Hepatocyte (in vitro differentiated cells): ENCODE results near the gene ADGRB3. TPM values are rescaled to one million over a fixed set of nuclear protein-coding genes. Genes with fewer than 3 reads are reported as not detected.
"Not testable (repeated sequence)": the region's sequence is repeated elsewhere in the genome, so short reads cannot be mapped to it uniquely, and the experiment has no call there.

ENCODE experiments used
- DNase-seq: peaks from one replicate; pipeline ENCODE4 v3.0.0-alpha.2; 2016; ENCODE audit warnings: low spot score
- H2AFZ ChIP-seq: fragments of 200-600 bp; sonication (generic); 2 replicates; pipeline ENCODE4 v1.6.0; 2016; ENCODE audit warnings: antibody characterized with exemption, mild to moderate bottlenecking
- H3K27ac ChIP-seq: fragments of 200-600 bp; sonication (generic); 2 replicates; pipeline ENCODE4 v1.5.1; 2016; ENCODE audit warnings: mild to moderate bottlenecking
- H3K27me3 ChIP-seq: fragments of 200-600 bp; sonication (generic); 2 replicates; pipeline ENCODE4 v1.6.1; 2016
- H3K36me3 ChIP-seq: fragments of 200-600 bp; sonication (generic); replicated peaks from 2 replicates; pipeline ENCODE4 v1.5.1; 2016; ENCODE audit warnings: low read depth; ENCODE audit not compliant: insufficient read depth
- H3K4me1 ChIP-seq: fragments of 200-600 bp; sonication (generic); 2 replicates; pipeline ENCODE4 v1.5.1; 2016; ENCODE audit warnings: mild to moderate bottlenecking, moderate library complexity; ENCODE audit not compliant: insufficient read depth
- H3K4me2 ChIP-seq: fragments of 200-600 bp; sonication (generic); 2 replicates; pipeline ENCODE4 v1.6.0; 2016
- H3K4me3 ChIP-seq: fragments of 200-600 bp; sonication (generic); 2 replicates; pipeline ENCODE4 v1.5.1; 2016; ENCODE audit warnings: mild to moderate bottlenecking
- H3K79me2 ChIP-seq: fragments of 200-600 bp; sonication (generic); 2 replicates; pipeline ENCODE4 v1.6.0; 2017; ENCODE audit warnings: mild to moderate bottlenecking
- H3K9me2 ChIP-seq: fragments of 200-600 bp; sonication (generic); replicated peaks from 2 replicates; pipeline ENCODE4 v1.6.0; 2017; ENCODE audit warnings: mild to moderate bottlenecking; ENCODE audit not compliant: insufficient read depth
- H3K9me3 ChIP-seq: fragments of 200-600 bp; sonication (generic); 2 replicates; pipeline ENCODE4 v1.5.1; 2016; ENCODE audit warnings: low read depth, mild to moderate bottlenecking
- H4K20me1 ChIP-seq: fragments of 200-600 bp; sonication (generic); 2 replicates; pipeline ENCODE4 v1.6.0; 2016; ENCODE audit warnings: mild to moderate bottlenecking; ENCODE audit not compliant: insufficient read depth, poor library complexity, severe bottlenecking
- CTCF ChIP-seq: fragments of 200-600 bp; sonication (generic); IDR thresholded peaks from 2 replicates; pipeline ENCODE4 v1.5.1; 2016; ENCODE audit warnings: antibody characterized with exemption, mild to moderate bottlenecking; ENCODE audit not compliant: poor library complexity
- EZH2 ChIP-seq: fragments of 200-600 bp; sonication (generic); IDR thresholded peaks from 2 replicates; pipeline ENCODE4 v1.6.1; 2016; ENCODE audit warnings: antibody characterized with exemption, mild to moderate bottlenecking, borderline replicate concordance
- EZH2phosphoT487 ChIP-seq: fragments of 200-600 bp; sonication (generic); IDR thresholded peaks from one replicate; pipeline ENCODE4 v1.6.1; 2018; ENCODE audit warnings: antibody characterized with exemption, mild to moderate bottlenecking, low read depth, moderate library complexity; ENCODE audit not compliant: unreplicated experiment, severe bottlenecking
- WGBS: methylation state at CpG from one replicate; pipeline ENCODE4 v1.1.6; 2016; ENCODE audit warnings: low lambda C conversion rate; ENCODE audit errors: missing lambda C conversion rate; 5-methylcytosine and 5-hydroxymethylcytosine counted together
- polyA plus RNA-seq: library from polyadenylated mRNA; unstranded; fragments of >200 nt; fragmentation: Nextera tagmentation; extraction: Ambion mirVana; gene quantifications from 2 replicates; pipeline ENCODE4 v1.2.1, GENCODE V29; 2016
- total RNA-seq: library from RNA; depleted of rRNA; stranded (reverse); fragments of >200 nt; gene quantifications from 2 replicates; pipeline ENCODE4 v1.2.3, GENCODE V29; 2014

Gene ADGRB3
- total and polyA plus RNA-seq, 2 experiments from 2014 or later = 0.17 to 2.2 TPM

GRCh38 chr6:68911811-68912210, 276.7 kb downstream of the ADGRB3 start:
- H2AFZ ChIP-seq = no peak overlapping the region
- H3K27me3 ChIP-seq = no peaks in the 10 kb centered on the region
- H3K9me3 ChIP-seq = no peaks in the 10 kb centered on the region
- H3K4me2 ChIP-seq = no peak overlapping the region
- no peaks in the 10 kb centered on the region for H3K9me2 ChIP-seq
- TF ChIP-seq EZH2 (no peak), CTCF (no peak), EZH2phosphoT487 (no peak)
- no peaks in the 10 kb centered on the region for H4K20me1 ChIP-seq
- no peak overlapping the region for H3K4me3 ChIP-seq
- no peak overlapping the region for H3K27ac ChIP-seq
- no peaks in the 10 kb centered on the region for H3K79me2 ChIP-seq
- no peaks in the 10 kb centered on the region for H3K36me3 ChIP-seq
- H3K4me1 ChIP-seq = no peaks in the 10 kb centered on the region
- DNase-seq = no peak

- not testable (repeated sequence) for H3K36me3 ChIP-seq, H3K4me1 ChIP-seq, H3K27ac ChIP-seq, H3K9me3 ChIP-seq, H3K79me2 ChIP-seq, H3K27me3 ChIP-seq, H3K4me3 ChIP-seq, DNase-seq, H2AFZ ChIP-seq, H3K4me2 ChIP-seq, H3K9me2 ChIP-seq, H4K20me1 ChIP-seq
- WGBS = 92% methylated on average over 9 of the region's 9 CpGs
Observed at GRCh38 chr6:68912805-68913204, 277.7 kb downstream of the ADGRB3 start.

GRCh38 chr6:68915586-68915985, 280.5 kb downstream of the ADGRB3 start:
- TF ChIP-seq CTCF (no peak), EZH2 (no peak), EZH2phosphoT487 (no peak)
- Histone ChIP-seq H3K36me3 (no peaks in the 10 kb centered on the region), H3K4me2 (no peak overlapping the region), H3K27ac (no peak overlapping the region), H3K27me3 (no peaks in the 10 kb centered on the region), H3K4me1 (no peaks in the 10 kb centered on the region), H4K20me1 (no peaks in the 10 kb centered on the region), H3K9me2 (no peaks in the 10 kb centered on the region), H3K79me2 (no peaks in the 10 kb centered on the region), H3K4me3 (no peak overlapping the region), H3K9me3 (no peaks in the 10 kb centered on the region), H2AFZ (no peak overlapping the region)
- 75% methylated on average over 2 of the region's 2 CpGs for WGBS
- no peak for DNase-seq

GRCh38 chr6:68919537-68919936, 284.5 kb downstream of the ADGRB3 start:
- no peak for TF ChIP-seq EZH2phosphoT487
- TF ChIP-seq CTCF = no peak
- no peak for TF ChIP-seq EZH2
- no peaks in the 10 kb centered on the region for H3K4me1 ChIP-seq
- H3K9me3 ChIP-seq = no peaks in the 10 kb centered on the region
- H3K4me3 ChIP-seq = no peak overlapping the region
- H3K27ac ChIP-seq = no peak overlapping the region
- 87% methylated on average over 3 of the region's 3 CpGs for WGBS
- no peak overlapping the region for H3K4me2 ChIP-seq
- no peaks in the 10 kb centered on the region for H3K36me3 ChIP-seq
- no peak overlapping the region for H2AFZ ChIP-seq
- no peaks in the 10 kb centered on the region for H3K79me2 ChIP-seq
- DNase-seq = no peak
- H4K20me1 ChIP-seq = no peaks in the 10 kb centered on the region
- no peaks in the 10 kb centered on the region for H3K9me2 ChIP-seq
- H3K27me3 ChIP-seq = no peaks in the 10 kb centered on the region
